A673 (cell line): Measurements from ENCODE around the gene PIGK. TPM values are rescaled to one million over a fixed set of nuclear protein-coding genes. Genes with fewer than 3 reads are reported as not detected.

Source experiments
- BruUV-seq: library from RNA; stranded (reverse); fragments of 400-500 nt; replicated peaks from 2 replicates; lab custom pipeline; 2021; lab: Mats Ljungman, UMichigan
- CTCF ChIA-PET: fragments of 300-600 bp; sonication (Branson Sonifier 250); formaldehyde crosslinking; loops from one replicate; lab custom pipeline; 2022; ENCODE audit warnings: antibody characterized with exemption; lab: Charles Lee
- POLR2A ChIA-PET: fragments of 300-600 bp; sonication (Branson Sonifier 250); formaldehyde crosslinking; loops from one replicate; lab custom pipeline; 2022; ENCODE audit warnings: antibody characterized with exemption; ENCODE audit not compliant: low non-redundant PET; lab: Charles Lee
- DNase-seq: peaks from one replicate; pipeline ENCODE4 v3.0.0-alpha.2; 2015; ENCODE audit warnings: low spot score
- H3K27ac ChIP-seq: fragments of 200-600 bp; sonication (generic); 2 replicates; pipeline ENCODE4 v1.5.1; 2016; ENCODE audit warnings: mixed run types, low read depth, mild to moderate bottlenecking, mixed read lengths, antibody characterized with exemption, low read length; ENCODE audit not compliant: poor library complexity, severe bottlenecking
- H3K27me3 ChIP-seq: fragments of 200-600 bp; sonication (generic); replicated peaks from 2 replicates; pipeline ENCODE4 v1.6.1; 2017; ENCODE audit warnings: mixed run types, low read depth, mild to moderate bottlenecking, mixed read lengths, antibody characterized with exemption, low read length; ENCODE audit not compliant: insufficient read depth, poor library complexity
- H3K36me3 ChIP-seq: fragments of 200-600 bp; sonication (generic); 2 replicates; pipeline ENCODE4 v1.6.1; 2016; ENCODE audit warnings: mixed run types, mild to moderate bottlenecking, mixed read lengths, antibody characterized with exemption, low read length; ENCODE audit not compliant: insufficient read depth, poor library complexity, severe bottlenecking
- H3K4me1 ChIP-seq: fragments of 200-600 bp; sonication (generic); 2 replicates; pipeline ENCODE4 v1.6.1; 2017; ENCODE audit warnings: mixed run types, mild to moderate bottlenecking, mixed read lengths, antibody characterized with exemption, low read length; ENCODE audit not compliant: insufficient read depth, poor library complexity, severe bottlenecking
- H3K4me3 ChIP-seq: fragments of 200-600 bp; sonication (generic); 2 replicates; pipeline ENCODE4 v1.5.1; 2016; ENCODE audit warnings: low read depth, mixed run types, mild to moderate bottlenecking, mixed read lengths, low read length; ENCODE audit not compliant: poor library complexity, severe bottlenecking
- H3K9me3 ChIP-seq: fragments of 200-600 bp; sonication (generic); 2 replicates; pipeline ENCODE4 v1.6.1; 2016; ENCODE audit warnings: mixed run types, low read depth, mild to moderate bottlenecking, mixed read lengths, antibody characterized with exemption, low read length; ENCODE audit not compliant: poor library complexity, severe bottlenecking
- EZH2 ChIP-seq: fragments of 200-600 bp; sonication (generic); IDR thresholded peaks from 2 replicates; pipeline ENCODE4 v1.6.1; 2017; ENCODE audit warnings: borderline replicate concordance, low read depth, mild to moderate bottlenecking, mixed read lengths, antibody characterized with exemption, low read length; ENCODE audit not compliant: poor library complexity, severe bottlenecking
- intact Hi-C: fragments of 100-400 bp; cut with micrococcal nuclease; formaldehyde crosslinking; loops from one replicate; pipeline ENCODE4 v1.10.0; 2022; ENCODE audit not compliant: unreplicated experiment
- total RNA-seq: library from RNA; stranded (reverse); gene quantifications from 2 replicates; pipeline ENCODE4 v1.2.3, GENCODE V29; 2021
- TF ChIP-seq, protein P1 (sequence below): fragments of 300-800, 200-600 bp; sonication (generic); conservative IDR thresholded peaks from 2 replicates; pipeline ENCODE4 v1.5.1; 2017; ENCODE audit warnings: low read depth, mild to moderate bottlenecking, antibody characterized with exemption, low read length, moderate library complexity, mixed read lengths

Gene PIGK
- total RNA-seq, 1 experiment from 2014 or later: 28.8 TPM

DNA sequence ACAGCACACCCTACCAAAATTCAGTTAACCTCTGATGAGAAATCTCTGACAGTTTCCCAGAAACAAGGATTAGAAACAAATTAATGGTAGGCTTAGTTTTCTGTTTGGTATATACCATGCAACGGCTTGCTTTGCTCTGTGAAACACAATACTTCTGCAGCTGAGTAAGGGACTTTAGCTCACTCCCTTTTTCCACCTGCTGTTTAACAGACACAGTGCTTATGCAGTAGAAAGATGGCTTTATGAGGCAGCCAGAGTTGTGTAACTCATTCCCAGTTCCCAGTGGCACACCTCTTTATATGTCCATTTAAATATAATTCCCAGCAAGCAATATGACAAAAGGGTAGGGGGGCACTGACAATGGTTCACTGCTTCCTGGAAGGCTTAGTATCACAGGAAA is 124.0 kb downstream of the PIGK start:
- intact Hi-C loops: no loop called here
- no TSS peak for BruUV-seq
- TF ChIP-seq EZH2: no peak
- TF ChIP-seq, protein P1, sequence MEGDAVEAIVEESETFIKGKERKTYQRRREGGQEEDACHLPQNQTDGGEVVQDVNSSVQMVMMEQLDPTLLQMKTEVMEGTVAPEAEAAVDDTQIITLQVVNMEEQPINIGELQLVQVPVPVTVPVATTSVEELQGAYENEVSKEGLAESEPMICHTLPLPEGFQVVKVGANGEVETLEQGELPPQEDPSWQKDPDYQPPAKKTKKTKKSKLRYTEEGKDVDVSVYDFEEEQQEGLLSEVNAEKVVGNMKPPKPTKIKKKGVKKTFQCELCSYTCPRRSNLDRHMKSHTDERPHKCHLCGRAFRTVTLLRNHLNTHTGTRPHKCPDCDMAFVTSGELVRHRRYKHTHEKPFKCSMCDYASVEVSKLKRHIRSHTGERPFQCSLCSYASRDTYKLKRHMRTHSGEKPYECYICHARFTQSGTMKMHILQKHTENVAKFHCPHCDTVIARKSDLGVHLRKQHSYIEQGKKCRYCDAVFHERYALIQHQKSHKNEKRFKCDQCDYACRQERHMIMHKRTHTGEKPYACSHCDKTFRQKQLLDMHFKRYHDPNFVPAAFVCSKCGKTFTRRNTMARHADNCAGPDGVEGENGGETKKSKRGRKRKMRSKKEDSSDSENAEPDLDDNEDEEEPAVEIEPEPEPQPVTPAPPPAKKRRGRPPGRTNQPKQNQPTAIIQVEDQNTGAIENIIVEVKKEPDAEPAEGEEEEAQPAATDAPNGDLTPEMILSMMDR: no peak
- H3K9me3 ChIP-seq: no peaks in the 10 kb centered on the region
- H3K4me3 ChIP-seq: no peak overlapping the region
- no peaks in the 10 kb centered on the region for H3K27me3 ChIP-seq
- no peaks in the 10 kb centered on the region for H3K36me3 ChIP-seq
- ChIA-PET POLR2A (no interaction called here), CTCF (no interaction called here)
- no peak overlapping the region for H3K27ac ChIP-seq
- DNase-seq: peak; percentile 19
- no peaks in the 10 kb centered on the region for H3K4me1 ChIP-seq

DNA sequence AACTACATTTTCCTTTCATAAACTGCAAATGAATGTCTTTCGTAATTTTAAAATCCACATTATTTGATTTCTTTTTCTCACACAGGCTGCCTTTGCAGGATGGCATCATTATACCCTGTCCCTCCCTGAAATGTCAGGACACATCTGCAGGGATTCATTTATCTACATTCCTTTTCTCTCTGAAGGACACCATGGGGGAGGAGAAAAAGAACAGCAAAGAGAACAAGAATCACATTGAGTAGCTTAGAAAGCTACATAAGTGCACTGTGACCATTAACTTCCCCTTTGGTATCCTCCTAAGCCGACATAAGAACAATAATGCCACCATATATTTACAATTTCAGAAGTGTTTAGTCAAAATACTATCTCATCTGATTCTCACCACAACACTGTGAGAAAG is 129.5 kb downstream of the PIGK start:
- intact Hi-C loops: loop anchor here (1.0 kb wide), 1 partner anchor 45 kb away; no protein-coding TSS in a partner anchor
- BruUV-seq: no TSS peak
- no peak for TF ChIP-seq EZH2
- TF ChIP-seq, protein P1: no peak

DNA sequence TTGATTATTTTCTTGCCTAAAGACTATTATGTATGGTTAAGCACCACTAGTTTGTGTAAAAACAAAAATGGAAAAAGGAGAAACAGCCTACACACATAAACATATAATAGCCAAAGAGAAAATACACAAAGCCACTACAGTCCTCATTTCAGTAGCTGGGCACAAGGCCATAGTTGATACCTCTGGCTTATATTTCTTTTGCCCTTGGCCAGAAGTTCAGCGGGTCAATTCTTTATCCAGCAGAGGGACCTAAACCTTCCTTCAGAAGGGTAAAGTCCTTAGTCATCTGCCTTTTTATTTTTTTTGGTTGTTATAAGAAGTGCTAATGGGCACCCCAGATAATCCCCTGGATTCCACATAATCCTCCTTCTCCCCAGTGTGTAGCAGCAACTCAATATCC is 134.1 kb downstream of the PIGK start:
- POLR2A ChIA-PET: no interaction called here

More for the DNA sequence above, 129.5 kb downstream of the PIGK start:
- ChIA-PET CTCF (no interaction called here), POLR2A (no interaction called here)
- Histone ChIP-seq H3K4me3 (no peak overlapping the region), H3K9me3 (no peaks in the 10 kb centered on the region), H3K4me1 (no peaks in the 10 kb centered on the region), H3K27ac (no peak overlapping the region), H3K27me3 (no peaks in the 10 kb centered on the region), H3K36me3 (no peaks in the 10 kb centered on the region)
- DNase-seq: no peak

More for the DNA sequence above, 134.1 kb downstream of the PIGK start:
- H3K27me3 ChIP-seq: no peaks in the 10 kb centered on the region
- no peaks in the 10 kb centered on the region for H3K9me3 ChIP-seq
- DNase-seq: no peak
- H3K4me1 ChIP-seq: no peaks in the 10 kb centered on the region
- no TSS peak for BruUV-seq
- TF ChIP-seq EZH2: no peak
- TF ChIP-seq, protein P1: no peak
- intact Hi-C loops: no loop called here
- no peak overlapping the region for H3K4me3 ChIP-seq
- CTCF ChIA-PET: no interaction called here
- H3K27ac ChIP-seq: no peak overlapping the region
- no peaks in the 10 kb centered on the region for H3K36me3 ChIP-seq
